CD4-positive, alpha-beta memory T cell (primary cell): Measurements from ENCODE around the gene TREX2. TPM values are rescaled to one million over a fixed set of nuclear protein-coding genes. Genes with fewer than 3 reads are reported as not detected.

Source experiments
- CTCF ChIA-PET: fragments of 350-600 bp; sonication (Branson Sonifier 250); formaldehyde crosslinking; loops from one replicate; lab custom pipeline; 2021; ENCODE audit warnings: inconsistent platforms; ENCODE audit not compliant: partially characterized antibody; lab: Charles Lee
- POLR2A ChIA-PET: fragments of 350-600 bp; sonication (Branson Sonifier 250); formaldehyde crosslinking; loops from one replicate; lab custom pipeline; 2021; ENCODE audit not compliant: partially characterized antibody; lab: Charles Lee
- DNase-seq, 5 donors: peaks; one replicate each; pipeline versions ENCODE4 v3.0.0 to v3.0.0-alpha.2; 2020 to 2022; ENCODE audit warnings: mixed read lengths in 1 of 5
- H3K27ac ChIP-seq: one replicate; pipeline ENCODE4 v1.7.0; 2013; ENCODE audit warnings: low read depth, low read length
- H3K27me3 ChIP-seq: 2 replicates; pipeline ENCODE4 v1.7.0; 2013; ENCODE audit warnings: mild to moderate bottlenecking, low read length, moderate library complexity; ENCODE audit not compliant: insufficient read depth
- H3K36me3 ChIP-seq: 2 replicates; pipeline ENCODE4 v1.7.0; 2013; ENCODE audit warnings: mild to moderate bottlenecking, low read length, moderate library complexity; ENCODE audit not compliant: insufficient read depth
- H3K4me1 ChIP-seq: 2 replicates; pipeline ENCODE4 v1.7.0; 2013; ENCODE audit warnings: mild to moderate bottlenecking, low read length, moderate library complexity; ENCODE audit not compliant: insufficient read depth
- H3K4me3 ChIP-seq, 2 donors: one replicate each; pipeline ENCODE4 v1.7.0; 2013; ENCODE audit warnings: low read length in 2 of 2, mild to moderate bottlenecking in 1 of 2
- H3K9me3 ChIP-seq, 2 donors: one replicate each; pipeline ENCODE4 v1.7.0; 2013; ENCODE audit warnings: low read length in 2 of 2, control low read depth in 1 of 2; ENCODE audit not compliant: control insufficient read depth in 1 of 2
- H3K27ac Mint-ChIP-seq, 7 donors: one replicate each; pipeline ENCODE4 v1.8.0; 2020 to 2021; ENCODE audit warnings: mixed read lengths in 7 of 7, mild to moderate bottlenecking in 6 of 7, inconsistent platforms in 3 of 7, moderate library complexity in 3 of 7
- H3K27me3 Mint-ChIP-seq, 2 donors: one replicate each; pipeline ENCODE4 v1.8.0; 2020 to 2021; ENCODE audit warnings: mixed read lengths in 2 of 2
- H3K36me3 Mint-ChIP-seq, 2 donors: one replicate each; pipeline ENCODE4 v1.8.0; 2020 to 2021; ENCODE audit warnings: mixed read lengths in 2 of 2, inconsistent platforms in 1 of 2, mild to moderate bottlenecking in 1 of 2
- H3K4me1 Mint-ChIP-seq, 4 donors: one replicate each; pipeline ENCODE4 v1.8.0; 2020 to 2021; ENCODE audit warnings: mixed read lengths in 4 of 4, mild to moderate bottlenecking in 1 of 4
- H3K4me3 Mint-ChIP-seq, 8 donors: one replicate each; pipeline ENCODE4 v1.8.0; 2020 to 2021; ENCODE audit warnings: mixed read lengths in 8 of 8, mild to moderate bottlenecking in 7 of 8, moderate library complexity in 6 of 8, inconsistent platforms in 3 of 8
- H3K9me3 Mint-ChIP-seq, 8 donors: one replicate each; pipeline ENCODE4 v1.8.0; 2020 to 2021; ENCODE audit warnings: mixed read lengths in 8 of 8, mild to moderate bottlenecking in 5 of 8, inconsistent platforms in 3 of 8, moderate library complexity in 1 of 8
- intact Hi-C: fragments of 100-400 bp; cut with micrococcal nuclease; formaldehyde crosslinking; loops from one replicate; pipeline ENCODE4 v1.15.1; 2023
- polyA plus RNA-seq, 2 donors: library from polyadenylated mRNA; unstranded; fragments of 300-500 nt; fragmentation: Illumina TruSeq; gene quantifications; one replicate each; pipeline ENCODE4 v1.2.3, GENCODE V29; 2021
- total RNA-seq, 2 experiments: library from RNA; stranded (reverse); gene quantifications; one replicate each; pipeline ENCODE4 v1.2.3, GENCODE V29; 2021

TREX2 gene
- total and polyA plus RNA-seq, 4 experiments from 2014 or later = 0.63 to 4.5 (median 4.0) TPM; not detected in 1

- no peaks in the 10 kb centered on the region for H3K4me1 Mint-ChIP-seq
- Histone ChIP-seq H3K27me3 (no peaks in the 10 kb centered on the region), H3K36me3 (no peaks in the 10 kb centered on the region), H3K9me3 (no peaks in the 10 kb centered on the region), H3K27ac (no peak overlapping the region), H3K4me1 (no peaks in the 10 kb centered on the region), H3K4me3 (no peak overlapping the region)
- intact Hi-C loops = no loop called here
- ChIA-PET CTCF (no interaction called here), POLR2A (no interaction called here)
- peaks cover 0 to 6% (median 1%) of the 10 kb centered on the region in 8 donors for H3K9me3 Mint-ChIP-seq
- no peaks in the 10 kb centered on the region for H3K27me3 Mint-ChIP-seq
- no peak overlapping the region for H3K4me3 Mint-ChIP-seq
- no peak for DNase-seq
- no peak overlapping the region for H3K27ac Mint-ChIP-seq
- no peaks in the 10 kb centered on the region for H3K36me3 Mint-ChIP-seq
Observed at GRCh38 chrX:153441981-153442380, 3.9 kb downstream of the TREX2 start.

GRCh38 chrX:153441296-153441695 is 4.6 kb downstream of the TREX2 start:
- Mint-ChIP-seq H3K36me3 (no peaks in the 10 kb centered on the region), H3K9me3 (peaks cover 0 to 6% (median 1%) of the 10 kb centered on the region in 8 donors), H3K27me3 (no peaks in the 10 kb centered on the region), H3K27ac (no peak overlapping the region), H3K4me3 (no peak overlapping the region), H3K4me1 (no peaks in the 10 kb centered on the region)
- intact Hi-C loops = no loop called here
- no peaks in the 10 kb centered on the region for H3K36me3 ChIP-seq
- no peaks in the 10 kb centered on the region for H3K9me3 ChIP-seq
- no peak overlapping the region for H3K4me3 ChIP-seq
- H3K27ac ChIP-seq = no peak overlapping the region
- ChIA-PET CTCF (interaction anchor here (1.1 kb wide), 1 partner anchor 66 kb away, joined by 4 read pairs; no protein-coding TSS in a partner anchor), POLR2A (no interaction called here)
- no peak for DNase-seq
- H3K27me3 ChIP-seq = no peaks in the 10 kb centered on the region
- no peaks in the 10 kb centered on the region for H3K4me1 ChIP-seq

GRCh38 chrX:153440556-153441135 is 5.2 kb downstream of the TREX2 start:
- Histone ChIP-seq H3K4me1 (no peaks in the 10 kb centered on the region), H3K27me3 (no peaks in the 10 kb centered on the region), H3K9me3 (no peaks in the 10 kb centered on the region), H3K27ac (no peak overlapping the region), H3K4me3 (no peak overlapping the region), H3K36me3 (no peaks in the 10 kb centered on the region)
- Mint-ChIP-seq H3K9me3 (peaks cover 0 to 6% (median 1%) of the 10 kb centered on the region in 8 donors), H3K36me3 (no peaks in the 10 kb centered on the region), H3K27ac (no peak overlapping the region), H3K4me3 (no peak overlapping the region), H3K27me3 (no peaks in the 10 kb centered on the region), H3K4me1 (no peaks in the 10 kb centered on the region)
- no peak for DNase-seq
- ChIA-PET CTCF (interaction anchor here (1.1 kb wide), 1 partner anchor 67 kb away, joined by 4 read pairs; no protein-coding TSS in a partner anchor), POLR2A (no interaction called here)
- intact Hi-C loops = no loop called here

GRCh38 chrX:153439977-153440376 is 5.9 kb downstream of the TREX2 start:
- Mint-ChIP-seq H3K36me3 (no peaks in the 10 kb centered on the region), H3K9me3 (peaks cover 0 to 6% (median 1%) of the 10 kb centered on the region in 8 donors), H3K4me3 (no peak overlapping the region), H3K4me1 (no peaks in the 10 kb centered on the region), H3K27me3 (no peaks in the 10 kb centered on the region), H3K27ac (peak overlapping the region in 1 of 7 donors; percentile 54)
- no peak for DNase-seq
- no peaks in the 10 kb centered on the region for H3K4me1 ChIP-seq
- CTCF ChIA-PET = no interaction called here
- H3K36me3 ChIP-seq = no peaks in the 10 kb centered on the region
- H3K27me3 ChIP-seq = no peaks in the 10 kb centered on the region
- intact Hi-C loops = no loop called here
- H3K4me3 ChIP-seq = no peak overlapping the region
- no peaks in the 10 kb centered on the region for H3K9me3 ChIP-seq
- POLR2A ChIA-PET = no interaction called here
- no peak overlapping the region for H3K27ac ChIP-seq

GRCh38 chrX:153438532-153438931 is 7.3 kb downstream of the TREX2 start:
- Mint-ChIP-seq H3K4me3 (no peak overlapping the region), H3K36me3 (no peaks in the 10 kb centered on the region), H3K9me3 (peaks cover 0 to 6% (median 1%) of the 10 kb centered on the region in 8 donors), H3K27ac (no peak overlapping the region), H3K27me3 (peaks cover 0 to 1% of the 10 kb centered on the region in 2 donors), H3K4me1 (no peaks in the 10 kb centered on the region)
- ChIA-PET CTCF (no interaction called here), POLR2A (no interaction called here)
- Histone ChIP-seq H3K4me3 (no peak overlapping the region), H3K27ac (no peak overlapping the region), H3K27me3 (no peaks in the 10 kb centered on the region), H3K9me3 (no peaks in the 10 kb centered on the region), H3K36me3 (no peaks in the 10 kb centered on the region), H3K4me1 (no peaks in the 10 kb centered on the region)
- no peak for DNase-seq
- intact Hi-C loops = no loop called here

GRCh38 chrX:153435845-153436244 is 10.0 kb downstream of the TREX2 start:
- Histone ChIP-seq H3K27me3 (no peaks in the 10 kb centered on the region), H3K27ac (no peak overlapping the region), H3K9me3 (no peaks in the 10 kb centered on the region), H3K4me1 (no peaks in the 10 kb centered on the region), H3K36me3 (no peaks in the 10 kb centered on the region), H3K4me3 (no peak overlapping the region)
- Mint-ChIP-seq H3K4me1 (no peaks in the 10 kb centered on the region), H3K27ac (no peak overlapping the region), H3K4me3 (no peak overlapping the region), H3K27me3 (peaks cover 0 to 1% of the 10 kb centered on the region in 2 donors), H3K36me3 (no peaks in the 10 kb centered on the region), H3K9me3 (peaks cover 0 to 17% (median 2%) of the 10 kb centered on the region in 8 donors)
- ChIA-PET POLR2A (no interaction called here), CTCF (no interaction called here)
- no peak for DNase-seq
- intact Hi-C loops = no loop called here

- peaks cover 0 to 16% (median 6%) of the 10 kb centered on the region in 8 donors for H3K9me3 Mint-ChIP-seq
- CTCF ChIA-PET = no interaction called here
Observed at GRCh38 chrX:153434801-153435200, 11.1 kb downstream of the TREX2 start.

More at GRCh38 chrX:153434801-153435200, 11.1 kb downstream of the TREX2 start:
- Histone ChIP-seq H3K4me1 (no peaks in the 10 kb centered on the region), H3K9me3 (no peaks in the 10 kb centered on the region), H3K36me3 (no peaks in the 10 kb centered on the region), H3K27me3 (no peaks in the 10 kb centered on the region), H3K4me3 (no peak overlapping the region), H3K27ac (no peak overlapping the region)
- DNase-seq = no peak
- POLR2A ChIA-PET = no interaction called here
- no peak overlapping the region for H3K27ac Mint-ChIP-seq
- H3K27me3 Mint-ChIP-seq = peaks cover 1 to 2% of the 10 kb centered on the region in 2 donors
- H3K36me3 Mint-ChIP-seq = peaks cover 0 to 4% of the 10 kb centered on the region in 2 donors
- H3K4me3 Mint-ChIP-seq = no peak overlapping the region
- no peaks in the 10 kb centered on the region for H3K4me1 Mint-ChIP-seq
- intact Hi-C loops = no loop called here
